SIG-M5 treated with dmso at 0.1 percent for 504 hours (cell line): ENCODE measurements around the gene TUSC2.

Source experiments
- DNase-seq: peaks from one replicate; lab custom pipeline; 2025; ENCODE audit not compliant: unreplicated experiment; lab: John Stamatoyannopoulos, UW

TUSC2 gene

GRCh38 chr3:50275141-50275995 lies 52.7 kb downstream of the TUSC2 start:
- DNase-seq = no peak
